Mesenchymal stem cell (in vitro differentiated cells and primary cell): Measurements from ENCODE around the gene SLC20A1.

Experiments used
- DNase-seq: peaks from one replicate; pipeline ENCODE4 v3.0.0-alpha.2; 2013
- H2AFZ ChIP-seq: one replicate; pipeline ENCODE4 v1.6.1; 2013; ENCODE audit warnings: low read depth, mild to moderate bottlenecking, control low read depth, inconsistent platforms, low read length, moderate library complexity
- H2AK5ac ChIP-seq: 2 replicates; pipeline ENCODE4 v1.6.1; 2013; ENCODE audit warnings: low read length, moderate library complexity, mild to moderate bottlenecking, inconsistent platforms; ENCODE audit not compliant: severe bottlenecking
- H2BK120ac ChIP-seq: one replicate; pipeline ENCODE4 v1.6.1; 2013; ENCODE audit warnings: low read depth, mild to moderate bottlenecking, inconsistent platforms, low read length, moderate library complexity
- H2BK12ac ChIP-seq, 2 experiments: one replicate each; pipeline ENCODE4 v1.6.1; 2013; ENCODE audit warnings: inconsistent platforms in 2 of 2, low read length in 2 of 2, mild to moderate bottlenecking in 2 of 2, moderate library complexity in 2 of 2, control low read depth in 1 of 2
- H2BK15ac ChIP-seq: one replicate; pipeline ENCODE4 v1.6.1; 2013; ENCODE audit warnings: mild to moderate bottlenecking, low read depth, inconsistent platforms; ENCODE audit not compliant: poor library complexity, severe bottlenecking
- H2BK5ac ChIP-seq: 2 replicates; pipeline ENCODE4 v1.6.1; 2013; ENCODE audit warnings: low read depth, mild to moderate bottlenecking, low read length, control low read depth, inconsistent platforms; ENCODE audit not compliant: poor library complexity, severe bottlenecking
- H3K14ac ChIP-seq, 2 experiments: one replicate each; pipeline ENCODE4 v1.6.1; 2013; ENCODE audit warnings: inconsistent platforms in 2 of 2, low read length in 2 of 2, control low read depth in 1 of 2, mild to moderate bottlenecking in 1 of 2, moderate library complexity in 1 of 2
- H3K18ac ChIP-seq, 2 experiments: one replicate each; pipeline ENCODE4 v1.6.1; 2013; ENCODE audit warnings: inconsistent platforms in 2 of 2, low read length in 2 of 2, control low read depth in 1 of 2, low read depth in 1 of 2, mild to moderate bottlenecking in 1 of 2
- H3K23ac ChIP-seq, 2 experiments: one replicate each; pipeline ENCODE4 v1.6.1; 2013; ENCODE audit warnings: inconsistent platforms in 2 of 2, low read length in 2 of 2, mild to moderate bottlenecking in 2 of 2, moderate library complexity in 2 of 2, control low read depth in 1 of 2
- H3K27ac ChIP-seq: 2 replicates; pipeline ENCODE4 v1.5.1; 2013; ENCODE audit warnings: mild to moderate bottlenecking, moderate library complexity, low read length, control low read depth, inconsistent platforms; ENCODE audit not compliant: poor library complexity, severe bottlenecking
- H3K27me3 ChIP-seq, 2 experiments: 2 replicates each; pipeline versions ENCODE4 v1.6.1 to v1.7.0; 2013; ENCODE audit warnings: low read length in 2 of 2, mild to moderate bottlenecking in 2 of 2, moderate library complexity in 2 of 2, control low read depth in 1 of 2, inconsistent platforms in 1 of 2; ENCODE audit not compliant: control insufficient read depth in 1 of 2, insufficient read depth in 1 of 2
- H3K36me3 ChIP-seq, 2 experiments: 2 replicates each; pipeline versions ENCODE4 v1.6.1 to v1.7.0; 2013; ENCODE audit warnings: low read length in 2 of 2, control low read depth in 1 of 2, inconsistent platforms in 1 of 2, low read depth in 1 of 2, mild to moderate bottlenecking in 1 of 2; ENCODE audit not compliant: insufficient read depth in 2 of 2, control insufficient read depth in 1 of 2
- H3K4ac ChIP-seq, 2 experiments: one replicate each; pipeline ENCODE4 v1.6.1; 2013; ENCODE audit warnings: inconsistent platforms in 2 of 2, low read length in 2 of 2, mild to moderate bottlenecking in 2 of 2, moderate library complexity in 2 of 2, control low read depth in 1 of 2, low read depth in 1 of 2
- H3K4me1 ChIP-seq: 2 replicates; pipeline ENCODE4 v1.6.1; 2013; ENCODE audit warnings: low read depth, low read length, control low read depth; ENCODE audit not compliant: control insufficient read depth, insufficient read depth
- H3K4me2 ChIP-seq: 2 replicates; pipeline ENCODE4 v1.6.1; 2013; ENCODE audit warnings: low read length, mild to moderate bottlenecking, inconsistent platforms; ENCODE audit not compliant: poor library complexity, severe bottlenecking
- H3K4me3 ChIP-seq, 2 experiments: 2 replicates each; pipeline versions ENCODE4 v1.5.1 to v1.7.0; 2013; ENCODE audit warnings: low read length in 2 of 2, mild to moderate bottlenecking in 2 of 2, control low read depth in 1 of 2, low read depth in 1 of 2; ENCODE audit not compliant: insufficient read depth in 1 of 2
- H3K79me1 ChIP-seq: replicated peaks from 2 replicates; pipeline ENCODE4 v1.6.1; 2013; ENCODE audit warnings: mild to moderate bottlenecking, control low read depth, low read length, inconsistent platforms; ENCODE audit not compliant: poor library complexity, severe bottlenecking
- H3K9ac ChIP-seq: 2 replicates; pipeline ENCODE4 v1.7.0; 2013; ENCODE audit warnings: mild to moderate bottlenecking, low read length, moderate library complexity
- H3K9me3 ChIP-seq: 2 replicates; pipeline ENCODE4 v1.7.0; 2013; ENCODE audit warnings: mild to moderate bottlenecking, low read length; ENCODE audit not compliant: control insufficient read depth
- H4K8ac ChIP-seq: one replicate; pipeline ENCODE4 v1.6.1; 2013; ENCODE audit warnings: inconsistent platforms, mild to moderate bottlenecking, low read length, moderate library complexity
- H4K91ac ChIP-seq: one replicate; pipeline ENCODE4 v1.6.1; 2013; ENCODE audit warnings: mild to moderate bottlenecking, low read length, inconsistent platforms
- WGBS: methylation state at CpG from one replicate; pipeline ENCODE4 v1.1.7; 2013; ENCODE audit warnings: mixed read lengths; 5-methylcytosine and 5-hydroxymethylcytosine counted together

The SLC20A1 gene

GRCh38 chr2:112673008-112673407, 27.3 kb downstream of the SLC20A1 start:
- Histone ChIP-seq H3K4me3 (no peak overlapping the region), H4K8ac (no peak overlapping the region), H3K4me1 (no peaks in the 10 kb centered on the region), H3K9ac (no peak overlapping the region), H3K23ac (no peak overlapping the region), H2AK5ac (no peak overlapping the region), H3K18ac (no peak overlapping the region), H4K91ac (no peak overlapping the region), H2AFZ (no peak overlapping the region), H2BK120ac (no peak overlapping the region), H3K27ac (no peak overlapping the region), H2BK15ac (no peak overlapping the region), H3K36me3 (no peaks in the 10 kb centered on the region), H3K27me3 (no peaks in the 10 kb centered on the region), H3K4ac (no peak overlapping the region), H3K79me1 (no peaks in the 10 kb centered on the region), H2BK5ac (no peak overlapping the region), H3K9me3 (no peaks in the 10 kb centered on the region), H2BK12ac (no peak overlapping the region), H3K14ac (no peak overlapping the region), H3K4me2 (no peak overlapping the region)
- WGBS: 86% methylated on average over 1 of the region's 1 CpG
- DNase-seq: no peak

- H3K36me3 ChIP-seq: no peaks in the 10 kb centered on the region
- H4K8ac ChIP-seq: no peak overlapping the region
- H3K4ac ChIP-seq: no peak overlapping the region
- no peak overlapping the region for H3K9ac ChIP-seq
- no peak for DNase-seq
- H3K27ac ChIP-seq: no peak overlapping the region
- H2BK5ac ChIP-seq: no peak overlapping the region
- H3K4me3 ChIP-seq: no peak overlapping the region
- H3K18ac ChIP-seq: no peak overlapping the region
- no peak overlapping the region for H2AK5ac ChIP-seq
- no peak overlapping the region for H2BK15ac ChIP-seq
- H3K79me1 ChIP-seq: no peaks in the 10 kb centered on the region
- H3K4me1 ChIP-seq: no peaks in the 10 kb centered on the region
- no peak overlapping the region for H2AFZ ChIP-seq
- no peak overlapping the region for H3K14ac ChIP-seq
- WGBS: 90% methylated on average over 8 of the region's 12 CpGs
- no peaks in the 10 kb centered on the region for H3K9me3 ChIP-seq
- H3K4me2 ChIP-seq: no peak overlapping the region
- H2BK12ac ChIP-seq: no peak overlapping the region
- H3K27me3 ChIP-seq: no peaks in the 10 kb centered on the region
- H4K91ac ChIP-seq: no peak overlapping the region
- H3K23ac ChIP-seq: no peak overlapping the region
- no peak overlapping the region for H2BK120ac ChIP-seq
Measured at GRCh38 chr2:112674229-112674628, 28.5 kb downstream of the SLC20A1 start.

- H3K4me3 ChIP-seq: no peak overlapping the region
- H3K4me2 ChIP-seq: no peak overlapping the region
- no peak overlapping the region for H3K27ac ChIP-seq
- DNase-seq: no peak
- no peak overlapping the region for H2BK12ac ChIP-seq
- H2AFZ ChIP-seq: no peak overlapping the region
- 69% methylated on average over 3 of the region's 3 CpGs for WGBS
- no peak overlapping the region for H2BK15ac ChIP-seq
- no peak overlapping the region for H3K14ac ChIP-seq
- no peaks in the 10 kb centered on the region for H3K9me3 ChIP-seq
- peak overlapping the region in 1 of 2 experiments; percentile 28 for H3K18ac ChIP-seq
- H2BK5ac ChIP-seq: no peak overlapping the region
- no peak overlapping the region for H4K91ac ChIP-seq
- no peak overlapping the region for H3K23ac ChIP-seq
- peak overlapping the region; percentile 21 for H4K8ac ChIP-seq
- peak overlapping the region; percentile 27 for H3K9ac ChIP-seq
- no peaks in the 10 kb centered on the region for H3K79me1 ChIP-seq
- H3K4ac ChIP-seq: no peak overlapping the region
- H2BK120ac ChIP-seq: no peak overlapping the region
- H3K36me3 ChIP-seq: no peaks in the 10 kb centered on the region
- H3K27me3 ChIP-seq: no peaks in the 10 kb centered on the region
- no peak overlapping the region for H2AK5ac ChIP-seq
- H3K4me1 ChIP-seq: peaks cover 2% of the 10 kb centered on the region
Measured at GRCh38 chr2:112679484-112679883, 33.7 kb downstream of the SLC20A1 start.

GRCh38 chr2:112680666-112681101, 34.9 kb downstream of the SLC20A1 start:
- no peak for DNase-seq
- Histone ChIP-seq H3K36me3 (no peaks in the 10 kb centered on the region), H3K9me3 (no peaks in the 10 kb centered on the region), H3K27ac (no peak overlapping the region), H3K4me1 (peaks cover 2% of the 10 kb centered on the region), H3K4me2 (no peak overlapping the region), H2BK120ac (no peak overlapping the region), H3K79me1 (no peaks in the 10 kb centered on the region), H3K18ac (no peak overlapping the region), H3K23ac (no peak overlapping the region), H3K4me3 (peak overlapping the region in 1 of 2 experiments; percentile 62), H3K14ac (no peak overlapping the region), H4K8ac (no peak overlapping the region), H2BK5ac (no peak overlapping the region), H2AK5ac (no peak overlapping the region), H2BK15ac (no peak overlapping the region), H3K27me3 (no peaks in the 10 kb centered on the region), H3K9ac (peak overlapping the region; percentile 49), H2BK12ac (no peak overlapping the region), H4K91ac (no peak overlapping the region), H2AFZ (no peak overlapping the region), H3K4ac (no peak overlapping the region)
- 98% methylated on average over 5 of the region's 5 CpGs for WGBS
